IPS DF 4.7 (cell line): ENCODE results near the gene DYRK3.

Experiments
- DNase-seq: peaks from one replicate; pipeline ENCODE4 v3.0.0-alpha.2; 2013; ENCODE audit warnings: low spot score; ENCODE audit errors: extremely low read depth

The DYRK3 gene

DNA sequence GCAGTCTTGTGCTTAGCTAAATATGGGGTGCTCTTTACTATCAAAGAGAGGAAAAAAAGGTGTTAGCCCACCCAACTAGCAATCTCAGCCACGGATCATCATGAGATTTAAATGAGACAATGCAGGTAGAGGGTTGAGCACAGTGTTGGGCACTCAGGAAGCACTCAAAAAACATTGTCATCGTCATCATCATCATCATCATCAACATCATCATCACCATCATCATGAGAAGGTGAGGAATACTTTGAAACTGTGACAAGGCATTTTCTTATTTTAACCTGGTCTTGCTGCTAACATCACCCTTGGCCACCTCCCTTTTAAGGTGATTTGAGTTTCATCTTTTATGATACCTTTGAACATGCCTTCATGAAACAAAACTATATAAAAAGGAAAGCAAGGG lies 46.0 kb downstream of the DYRK3 start:
- no peak for DNase-seq

- DNase-seq: no peak
These were observed 46.8 kb downstream of the DYRK3 start for GRCh38 chr1:206682111-206682510.

GRCh38 chr1:206683313-206683712 lies 48.0 kb downstream of the DYRK3 start:
- DNase-seq: no peak

DNA sequence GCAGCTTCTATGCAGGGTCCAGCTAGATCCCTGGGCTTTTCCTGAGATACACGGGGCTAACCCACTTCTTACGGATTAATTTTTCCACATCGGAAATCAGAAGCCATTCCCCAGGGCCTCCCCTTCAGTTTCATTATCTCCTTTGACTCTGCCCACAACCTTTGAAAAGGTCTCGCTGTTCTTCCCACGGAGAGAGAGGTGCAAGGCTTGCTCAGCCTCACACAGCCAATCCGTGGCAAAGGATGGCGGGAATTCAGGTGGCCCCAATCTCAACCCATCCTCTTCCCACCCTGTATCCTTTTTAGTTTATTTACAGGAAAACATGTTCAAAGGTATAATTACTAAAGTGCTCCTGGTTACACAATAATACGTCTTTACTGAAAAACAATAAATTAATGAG lies 48.7 kb downstream of the DYRK3 start:
- no peak for DNase-seq

DNA sequence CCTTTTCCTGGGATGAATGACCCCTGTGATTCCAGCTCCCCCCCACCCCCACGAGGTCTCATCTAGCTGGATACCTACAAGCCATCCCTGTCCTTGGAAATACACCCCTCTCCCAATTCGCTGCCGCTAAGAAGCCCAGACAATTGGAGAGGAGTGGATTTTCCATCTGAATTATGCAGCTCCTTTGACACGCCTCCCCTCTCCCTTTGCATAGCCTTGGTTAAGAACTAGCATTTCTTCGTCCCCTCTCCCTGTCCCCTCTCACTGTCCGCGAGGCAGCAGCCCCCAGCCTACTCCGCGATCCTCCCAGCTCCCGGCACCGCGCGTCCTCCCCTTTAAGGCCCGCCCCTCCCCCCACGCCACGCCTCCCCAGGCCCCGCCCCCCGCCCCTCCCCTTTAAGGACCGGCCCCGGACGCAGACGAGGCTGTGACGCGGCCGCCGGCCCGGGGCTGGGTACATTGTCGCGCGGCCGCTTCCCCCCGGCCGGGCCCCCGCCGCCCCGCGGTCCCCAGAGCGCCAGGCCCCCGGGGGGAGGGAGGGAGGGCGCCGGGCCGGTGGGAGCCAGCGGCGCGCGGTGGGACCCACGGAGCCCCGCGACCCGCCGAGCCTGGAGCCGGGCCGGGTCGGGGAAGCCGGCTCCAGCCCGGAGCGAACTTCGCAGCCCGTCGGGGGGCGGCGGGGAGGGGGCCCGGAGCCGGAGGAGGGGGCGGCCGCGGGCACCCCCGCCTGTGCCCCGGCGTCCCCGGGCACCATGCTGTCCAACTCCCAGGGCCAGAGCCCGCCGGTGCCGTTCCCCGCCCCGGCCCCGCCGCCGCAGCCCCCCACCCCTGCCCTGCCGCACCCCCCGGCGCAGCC lies 49.4 kb downstream of the DYRK3 start, which contains the start of gene MAPKAPK2:
Gene MAPKAPK2 (plus strand): TSS at position 428 of the 856 bp plus-strand sequence. CDS start 325 bp downstream, at position 753.
- no peak for DNase-seq

- DNase-seq: no peak
These were observed 50.0 kb downstream of the DYRK3 start for GRCh38 chr1:206685334-206685768.

DNA sequence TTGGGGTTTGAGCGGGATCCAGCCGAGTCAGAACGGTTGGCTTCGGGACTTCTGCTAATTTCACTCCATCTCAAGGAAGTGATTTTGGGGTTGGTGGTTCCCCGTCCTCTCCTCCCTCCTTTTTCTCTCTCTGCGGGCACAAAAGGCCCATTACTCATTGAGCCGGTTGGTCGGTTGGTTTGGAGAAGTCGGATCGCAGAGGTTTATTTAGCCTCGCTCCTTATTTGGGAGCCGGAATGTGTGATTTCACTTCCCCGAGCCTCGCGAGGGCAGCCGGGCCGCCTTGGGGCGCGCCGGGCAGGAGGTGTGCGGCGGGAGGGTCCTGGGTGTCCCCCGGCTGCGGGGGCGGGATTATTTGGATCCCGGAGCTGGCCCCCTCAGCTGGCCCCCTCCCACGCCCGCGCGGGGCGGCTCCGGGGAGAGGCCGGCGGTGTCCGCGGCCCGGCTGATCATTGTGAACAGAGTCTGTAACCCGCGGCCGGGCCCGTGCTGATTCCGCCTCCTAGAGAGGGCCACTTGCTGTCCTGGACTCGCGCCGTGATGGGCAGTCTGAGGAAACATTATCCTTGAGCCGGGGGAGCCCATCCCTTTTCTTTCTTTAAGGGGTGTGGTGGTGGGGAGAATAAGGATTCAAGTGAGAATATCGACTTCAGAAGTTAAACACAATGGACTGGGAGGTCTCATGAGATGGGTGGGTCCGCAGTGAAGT lies 50.6 kb downstream of the DYRK3 start:
- no peak for DNase-seq

- DNase-seq: no peak
These were observed 51.3 kb downstream of the DYRK3 start for GRCh38 chr1:206686478-206687249.

DNA sequence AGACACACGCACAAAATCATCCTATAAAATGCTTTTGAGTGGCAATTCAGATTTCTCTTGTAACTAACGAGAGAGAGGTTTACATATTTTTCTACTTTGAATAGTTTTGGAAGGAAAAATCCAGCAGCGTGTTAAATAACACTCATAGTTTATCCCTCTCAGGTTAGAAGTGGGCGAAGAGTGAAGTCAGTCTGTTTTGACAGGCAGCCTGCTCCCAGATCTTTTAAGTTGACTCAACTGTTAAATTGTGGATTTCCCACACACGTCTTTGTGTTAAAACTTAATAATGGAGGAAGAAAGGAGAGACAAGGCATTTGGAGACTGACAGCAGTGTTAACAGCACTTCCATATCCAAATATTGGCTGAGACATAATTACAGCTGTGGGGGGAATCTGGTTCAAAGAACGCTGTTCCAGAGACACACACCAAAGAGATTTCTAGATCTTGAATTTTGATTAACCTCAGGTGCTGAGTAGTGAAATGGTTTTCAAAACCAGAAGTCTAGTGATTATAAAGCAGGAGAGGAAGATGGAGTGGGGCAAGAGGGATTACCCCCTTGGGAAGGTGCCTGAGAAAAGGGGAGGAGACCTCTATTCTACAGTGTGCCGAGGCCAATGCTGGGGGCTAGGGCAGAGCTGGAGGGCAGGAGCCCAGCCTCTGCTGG lies 52.0 kb downstream of the DYRK3 start:
- DNase-seq: no peak

GRCh38 chr1:206687915-206688442 lies 52.6 kb downstream of the DYRK3 start:
- DNase-seq: peak; percentile 69

GRCh38 chr1:206690516-206690915 lies 55.2 kb downstream of the DYRK3 start:
- no peak for DNase-seq

DNA sequence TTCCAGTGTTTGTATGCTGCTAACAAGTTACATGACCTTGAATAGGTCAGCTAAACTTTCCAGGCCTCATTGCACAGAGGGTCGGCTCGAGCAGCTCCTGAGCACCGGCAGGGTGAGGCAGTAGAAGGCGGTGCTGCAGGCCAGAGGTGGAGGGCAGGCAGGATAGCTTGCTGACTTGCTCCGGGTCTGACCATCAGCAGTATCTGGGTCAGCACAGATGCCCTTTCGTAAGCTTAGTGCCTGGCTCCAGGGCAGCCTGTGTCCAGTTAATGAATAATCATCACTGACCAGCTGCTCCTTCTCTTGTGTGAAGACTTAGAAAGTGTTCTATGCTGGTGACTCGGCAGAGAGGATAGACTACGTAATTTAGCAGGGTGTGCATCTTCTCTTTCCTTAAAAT lies 56.3 kb downstream of the DYRK3 start:
- DNase-seq: no peak

DNA sequence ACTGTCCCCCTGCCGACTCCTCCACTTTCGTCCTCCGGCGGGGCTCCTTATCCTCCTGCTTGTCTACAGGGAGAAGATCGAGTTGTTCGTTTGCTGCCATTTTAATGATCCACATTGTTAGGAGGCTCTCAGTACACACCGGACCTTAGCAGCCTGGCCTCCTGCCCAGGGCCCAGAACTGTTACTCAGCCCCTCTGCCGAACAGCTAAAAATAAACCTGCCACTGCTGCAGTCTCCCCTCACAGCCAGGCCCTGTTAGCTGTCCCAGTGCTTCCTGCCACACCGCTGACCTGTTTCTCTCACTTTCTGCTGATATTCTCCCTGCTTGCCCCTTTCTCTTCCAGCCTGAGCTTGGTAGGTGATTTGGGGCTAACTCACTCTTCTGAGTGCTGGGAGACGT lies 57.7 kb downstream of the DYRK3 start:
- DNase-seq: no peak

DNA sequence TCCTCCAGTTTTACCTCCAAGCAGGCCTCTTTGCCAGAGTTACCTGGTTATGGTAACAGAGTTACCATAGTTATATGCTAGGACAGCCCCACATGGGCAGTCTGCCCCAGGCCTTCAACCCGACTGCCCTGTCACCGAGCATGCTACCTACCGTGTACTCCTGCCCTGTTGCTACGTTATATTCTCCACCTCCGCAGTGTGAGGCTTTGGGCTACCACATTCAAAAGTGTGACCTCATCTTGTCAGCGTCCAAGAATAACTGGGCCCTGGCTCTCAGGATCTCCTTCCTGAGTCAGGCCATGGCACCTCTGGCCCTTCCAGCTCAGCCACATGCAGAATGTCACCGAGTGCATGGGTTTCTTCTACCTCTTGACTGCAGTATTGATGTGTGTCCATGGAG lies 58.3 kb downstream of the DYRK3 start:
- DNase-seq: no peak

GRCh38 chr1:206694171-206695124 lies 59.1 kb downstream of the DYRK3 start:
- no peak for DNase-seq

- DNase-seq: no peak
These were observed 60.4 kb downstream of the DYRK3 start for GRCh38 chr1:206695733-206696132.

GRCh38 chr1:206696812-206697585 lies 61.7 kb downstream of the DYRK3 start:
- no peak for DNase-seq

DNA sequence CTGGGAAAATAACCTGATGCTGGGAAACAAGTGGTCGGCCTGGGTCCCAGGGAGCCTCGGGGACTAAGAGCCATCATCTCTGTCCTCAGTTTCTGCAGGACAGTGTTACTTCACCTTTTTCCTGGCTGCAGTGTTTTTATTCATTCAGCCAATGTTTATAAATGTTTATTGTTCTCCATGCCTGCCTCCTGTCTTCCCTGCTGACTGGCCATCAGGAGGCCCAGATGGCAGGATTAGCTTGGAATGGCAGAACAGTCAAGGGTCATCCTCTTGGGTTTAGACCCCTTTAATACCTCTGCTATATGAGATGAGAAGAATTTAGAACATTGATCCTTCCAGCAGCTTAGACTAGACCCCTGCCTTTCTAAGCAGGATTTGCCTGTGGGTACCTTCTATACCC lies 62.7 kb downstream of the DYRK3 start:
- no peak for DNase-seq
